ENCODE measurements around the gene MITF.

MITF gene

GRCh38 chr3:69739204-69740102 lies at the start of gene MITF:
Gene MITF, plus strand, starts transcription at chr3:69739464. Its CDS starts 134 bp downstream, at chr3:69739598.
- no peak for DNase-seq

- no peak for DNase-seq
Observed at GRCh38 chr3:69691860-69692259, 47.4 kb upstream of the MITF start.

- no peak for DNase-seq
Observed at GRCh38 chr3:69692761-69693160, 46.5 kb upstream of the MITF start.

- DNase-seq = no peak
Observed at GRCh38 chr3:69695443-69695842, 43.8 kb upstream of the MITF start.

GRCh38 chr3:69695933-69696332 lies 43.3 kb upstream of the MITF start:
- no peak for DNase-seq

GRCh38 chr3:69696367-69696766 lies 42.9 kb upstream of the MITF start:
- no peak for DNase-seq

GRCh38 chr3:69697381-69697780 lies 41.9 kb upstream of the MITF start:
- DNase-seq = no peak

GRCh38 chr3:69698728-69699127 lies 40.5 kb upstream of the MITF start:
- no peak for DNase-seq

- no peak for DNase-seq
Observed at GRCh38 chr3:69699183-69699582, 40.1 kb upstream of the MITF start.

GRCh38 chr3:69700949-69701348 lies 38.3 kb upstream of the MITF start:
- DNase-seq = no peak

- no peak for DNase-seq
Observed at GRCh38 chr3:69710153-69710977, 28.9 kb upstream of the MITF start.

- DNase-seq = no peak
Observed at GRCh38 chr3:69712269-69712668, 27.0 kb upstream of the MITF start.

GRCh38 chr3:69712933-69713332 lies 26.3 kb upstream of the MITF start:
- no peak for DNase-seq

- DNase-seq = no peak
Observed at GRCh38 chr3:69715204-69715603, 24.1 kb upstream of the MITF start.

GRCh38 chr3:69716119-69716518 lies 23.1 kb upstream of the MITF start:
- no peak for DNase-seq

GRCh38 chr3:69718866-69719586 lies 20.2 kb upstream of the MITF start:
- no peak for DNase-seq

GRCh38 chr3:69719587-69720122 lies 19.6 kb upstream of the MITF start:
- DNase-seq = no peak

GRCh38 chr3:69720824-69721223 lies 18.4 kb upstream of the MITF start:
- DNase-seq = no peak

GRCh38 chr3:69723389-69723788 lies 15.9 kb upstream of the MITF start:
- DNase-seq = no peak

- no peak for DNase-seq
Observed at GRCh38 chr3:69724722-69725435, 14.4 kb upstream of the MITF start.

- no peak for DNase-seq
Observed at GRCh38 chr3:69725994-69726571, 13.2 kb upstream of the MITF start.
